ENCODE results near the gene PAK6.

Gene PAK6

DNA sequence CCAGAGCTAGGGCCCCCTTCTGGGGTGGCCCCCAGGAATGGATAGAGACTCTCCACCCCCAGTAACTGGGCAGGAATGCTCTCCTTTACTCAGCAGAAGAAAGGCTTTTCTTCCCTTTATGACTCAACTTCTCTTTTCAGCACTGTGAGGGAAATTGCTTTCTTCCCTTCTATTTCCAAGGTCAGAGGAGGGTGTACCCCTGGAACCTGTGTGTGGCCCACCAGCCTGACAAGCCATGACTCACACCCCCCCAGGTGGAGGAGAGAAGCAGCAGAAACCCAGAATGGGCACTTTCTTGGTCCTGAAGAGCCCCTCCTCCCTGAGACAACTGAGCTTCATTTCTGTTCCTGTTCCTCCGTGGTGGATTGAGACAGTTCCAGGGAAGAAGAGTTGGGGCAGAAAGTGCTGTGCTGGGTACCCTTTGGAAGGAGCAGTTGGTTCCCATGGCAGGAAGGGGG lies 46.7 kb downstream of the PAK6 start:
- no peak for DNase-seq (ENCODE audit: low read depth, low spot score)

DNA sequence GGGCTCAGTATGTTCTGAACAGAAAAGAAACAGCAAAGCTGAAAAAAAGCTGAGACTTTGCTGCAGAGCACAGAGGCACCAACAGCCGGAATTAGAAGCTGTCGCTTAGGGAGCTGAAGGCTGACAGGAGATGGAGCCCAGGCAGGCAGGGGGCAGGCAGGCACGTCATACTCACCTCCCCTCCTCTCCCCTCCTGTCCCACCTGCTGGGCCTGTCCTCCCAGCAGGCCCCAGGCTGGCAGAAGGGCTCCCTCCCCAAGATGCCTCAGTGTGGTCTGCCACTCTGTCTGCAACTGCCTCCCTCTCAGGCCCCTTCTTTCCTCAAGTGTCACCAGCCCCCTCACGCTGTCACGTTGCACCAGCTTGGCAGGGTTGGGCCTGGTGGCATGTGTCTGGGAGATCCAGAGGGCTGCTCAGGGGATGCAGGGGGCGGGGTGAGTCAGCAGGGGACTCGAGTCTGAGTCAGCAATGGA lies 47.2 kb downstream of the PAK6 start:
- no peak for DNase-seq (ENCODE audit: low read depth, low spot score)
- no peak overlapping the region for H3K4me3 ChIP-seq (ENCODE audit: low read length)

More for the DNA sequence above, 46.7 kb downstream of the PAK6 start:
- H3K4me3 ChIP-seq (ENCODE audit: low read length): no peak overlapping the region

DNA sequence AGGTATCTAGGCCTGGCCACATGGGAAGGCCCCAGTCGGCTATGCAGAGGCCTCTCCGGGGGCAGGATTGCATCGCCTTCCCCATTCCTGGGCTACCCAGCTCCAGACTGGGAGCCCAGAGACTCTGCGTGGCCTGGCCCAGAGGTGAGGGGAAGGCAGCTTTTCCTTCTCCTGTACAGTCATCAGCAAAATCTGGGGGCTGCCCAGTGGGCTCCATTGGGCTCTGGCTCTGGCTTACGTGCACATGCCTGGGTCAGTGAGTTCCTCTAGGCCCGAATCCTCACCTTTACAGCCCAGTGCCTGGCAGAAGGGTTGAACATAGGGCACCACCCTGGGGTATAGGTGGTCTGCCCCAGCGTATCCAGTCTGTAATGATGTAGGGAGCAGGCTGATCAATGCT lies 47.9 kb downstream of the PAK6 start:
- no peak for DNase-seq (ENCODE audit: low read depth, low spot score)
- no peak overlapping the region for H3K4me3 ChIP-seq (ENCODE audit: low read length)

DNA sequence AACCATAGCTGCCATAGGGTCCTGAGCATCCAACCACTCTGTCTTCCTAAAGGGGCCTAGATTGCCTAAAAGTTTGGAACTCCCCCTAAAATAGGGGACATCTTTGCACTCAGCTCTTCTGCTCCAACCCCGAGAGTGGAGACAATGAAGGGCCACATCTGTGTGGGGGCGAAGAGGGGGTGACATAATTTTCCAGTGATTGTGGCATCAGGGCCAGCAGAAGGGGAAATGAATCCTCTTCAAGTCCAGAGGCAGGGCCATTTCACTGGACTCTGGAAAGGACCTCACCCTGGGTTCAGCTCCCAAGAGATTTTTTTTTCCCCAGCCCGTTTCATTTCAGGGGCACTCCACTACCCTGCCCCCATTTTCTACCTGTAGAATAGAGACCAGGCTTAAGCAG lies 48.6 kb downstream of the PAK6 start:
- H3K4me3 ChIP-seq (ENCODE audit: low read length): no peak overlapping the region
- no peak for DNase-seq (ENCODE audit: low read depth, low spot score)

DNA sequence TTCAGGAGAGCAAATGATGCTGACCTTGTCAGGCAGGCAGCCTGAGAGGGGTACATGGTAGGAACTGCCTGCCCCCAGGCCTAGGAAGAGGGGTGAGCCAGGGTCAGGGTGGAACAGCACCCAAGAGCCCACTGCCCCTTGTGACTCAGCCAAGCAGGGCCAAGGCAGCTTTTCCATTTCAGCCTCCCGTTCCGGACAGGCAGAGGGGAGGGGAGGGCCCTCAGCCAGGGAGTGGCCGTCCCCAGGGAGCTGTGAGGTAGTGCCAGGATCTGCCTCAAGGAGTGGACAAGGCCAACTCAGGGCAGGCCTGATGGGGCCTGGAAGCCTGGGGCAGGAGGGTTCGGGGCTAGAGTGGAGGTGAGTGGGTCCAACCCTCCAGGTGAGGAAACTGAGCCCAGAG lies 49.1 kb downstream of the PAK6 start:
- DNase-seq (ENCODE audit: low read depth, low spot score): no peak
- no peak overlapping the region for H3K4me3 ChIP-seq (ENCODE audit: low read length)

DNA sequence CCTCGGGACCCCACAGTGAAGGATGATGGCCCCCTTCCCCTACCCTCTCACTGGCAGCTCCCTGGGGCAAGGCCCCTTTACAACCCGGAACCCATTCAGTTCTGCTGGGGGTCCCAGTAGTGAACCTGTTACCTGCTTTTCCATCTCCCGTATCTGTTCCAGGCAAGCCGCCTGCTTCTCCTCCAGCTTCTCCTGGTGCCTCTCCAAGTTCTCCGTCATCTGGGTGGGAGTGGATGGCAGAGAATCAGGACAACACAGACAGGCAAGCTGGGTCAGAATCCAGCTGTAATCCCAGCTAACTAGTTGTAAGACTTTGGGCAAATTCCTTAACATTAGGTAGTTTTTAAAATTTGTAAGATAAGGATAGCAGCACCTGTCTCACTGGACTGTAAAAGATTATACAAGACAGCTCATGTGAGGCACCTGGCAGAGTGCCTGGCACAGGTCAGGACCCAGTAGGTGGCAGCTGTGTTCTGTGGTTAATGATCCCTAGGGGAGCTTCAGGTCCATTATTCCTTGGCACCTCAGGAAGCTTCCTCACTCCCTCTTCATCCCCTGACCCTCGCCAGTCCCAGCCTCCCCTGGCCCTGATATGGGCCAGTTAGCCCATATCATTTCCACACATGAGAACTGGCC lies 50.4 kb downstream of the PAK6 start:
- DNase-seq (ENCODE audit: low read depth, low spot score): no peak
- no peak overlapping the region for H3K4me3 ChIP-seq (ENCODE audit: low read length)

DNA sequence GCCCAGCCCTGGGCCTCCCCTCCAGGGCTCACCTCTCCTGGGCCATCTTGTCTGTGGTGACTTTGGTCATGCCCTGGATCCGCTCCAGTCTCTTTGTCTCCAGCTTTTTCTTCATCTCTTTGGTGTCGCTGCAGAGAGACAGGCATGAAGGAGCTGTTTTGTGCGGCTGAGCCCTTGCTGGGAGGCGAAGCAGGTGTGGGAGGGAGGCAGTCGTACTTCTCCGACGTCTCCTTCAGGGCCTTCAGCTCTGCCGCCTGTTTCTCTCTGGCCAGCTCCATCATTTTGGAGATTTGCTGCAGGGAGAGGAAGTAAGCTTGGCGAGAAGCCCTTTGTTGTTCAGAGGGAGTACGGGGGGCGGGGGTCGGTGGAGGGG lies 51.7 kb downstream of the PAK6 start:
- no peak overlapping the region for H3K4me3 ChIP-seq (ENCODE audit: low read length)
- DNase-seq (ENCODE audit: low read depth, low spot score): no peak

DNA sequence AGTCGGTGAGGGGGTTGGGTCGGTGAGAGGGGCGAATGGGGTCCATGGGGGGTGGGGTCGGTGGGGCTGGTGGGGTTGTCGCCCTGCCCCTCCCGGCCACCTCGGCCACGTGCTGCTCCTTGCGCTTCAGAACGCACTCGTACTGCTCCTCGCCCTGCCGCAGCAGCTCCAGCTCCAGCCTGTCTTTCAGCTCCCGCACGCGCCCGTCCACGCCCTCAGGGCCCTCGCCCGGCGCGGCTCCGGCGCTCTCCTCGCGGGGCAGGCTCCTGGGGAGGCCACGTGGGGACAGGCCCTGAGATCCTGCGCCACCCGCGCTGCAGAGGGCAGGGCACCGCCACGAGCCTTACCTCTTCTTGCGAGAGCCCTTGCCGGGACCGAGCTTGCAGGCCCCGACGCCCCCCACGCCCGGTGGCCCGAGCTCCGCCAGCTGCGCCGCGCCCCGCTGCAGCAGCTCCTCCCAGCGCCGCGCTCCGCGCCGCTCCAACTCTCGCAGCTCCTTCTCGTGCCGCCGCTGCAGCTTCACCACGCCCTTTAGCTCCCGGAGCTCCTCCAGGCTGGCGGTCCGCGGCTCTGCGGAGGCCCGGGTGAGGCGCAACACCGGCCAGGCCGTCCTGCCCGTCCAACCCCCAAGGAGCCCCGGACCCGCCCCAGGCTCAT lies 52.2 kb downstream of the PAK6 start:
- no peak for DNase-seq (ENCODE audit: low read depth, low spot score)
- no peak overlapping the region for H3K4me3 ChIP-seq (ENCODE audit: low read length)

DNA sequence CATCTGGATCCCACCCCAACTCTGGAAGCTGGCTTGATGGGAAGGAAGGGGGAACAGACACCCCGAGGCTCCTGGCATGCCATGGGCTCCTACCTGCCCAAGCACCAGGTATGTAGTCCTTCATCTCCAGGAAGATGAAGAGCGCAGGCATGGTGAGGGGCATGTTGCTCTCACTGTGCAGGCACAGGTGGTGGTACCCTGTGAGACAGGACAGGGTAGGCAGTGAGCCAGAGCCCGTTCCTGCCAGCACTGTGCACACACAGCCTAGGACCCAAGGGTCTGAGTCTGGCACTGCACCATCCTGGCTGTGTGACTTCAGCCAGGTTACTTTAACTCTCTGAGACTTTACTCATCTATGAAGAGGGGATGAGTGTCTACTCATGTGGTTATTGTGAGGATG lies 53.4 kb downstream of the PAK6 start:
- H3K4me3 ChIP-seq (ENCODE audit: low read length): no peak overlapping the region
- no peak for DNase-seq (ENCODE audit: low read depth, low spot score)

DNA sequence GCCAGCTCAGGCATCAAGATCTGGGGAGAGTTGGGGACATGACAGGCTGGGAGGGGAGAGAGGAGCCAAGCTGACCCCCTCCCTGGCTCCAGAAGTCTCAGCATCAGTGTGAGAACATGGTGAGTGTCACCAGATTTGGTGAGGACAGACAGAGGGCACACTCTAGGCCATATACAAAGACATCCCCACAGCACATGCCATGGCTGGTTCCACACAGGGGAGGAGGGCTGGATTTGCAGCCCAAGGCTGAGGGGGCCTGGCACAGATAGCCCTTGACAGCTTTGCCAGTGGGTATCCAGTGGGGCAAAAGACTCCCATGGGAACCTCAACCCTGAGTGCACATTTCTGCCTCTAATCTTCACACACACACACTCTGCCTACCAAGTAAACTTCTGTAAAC lies 54.1 kb downstream of the PAK6 start:
- DNase-seq (ENCODE audit: low read depth, low spot score): no peak
- H3K4me3 ChIP-seq (ENCODE audit: low read length): no peak overlapping the region

DNA sequence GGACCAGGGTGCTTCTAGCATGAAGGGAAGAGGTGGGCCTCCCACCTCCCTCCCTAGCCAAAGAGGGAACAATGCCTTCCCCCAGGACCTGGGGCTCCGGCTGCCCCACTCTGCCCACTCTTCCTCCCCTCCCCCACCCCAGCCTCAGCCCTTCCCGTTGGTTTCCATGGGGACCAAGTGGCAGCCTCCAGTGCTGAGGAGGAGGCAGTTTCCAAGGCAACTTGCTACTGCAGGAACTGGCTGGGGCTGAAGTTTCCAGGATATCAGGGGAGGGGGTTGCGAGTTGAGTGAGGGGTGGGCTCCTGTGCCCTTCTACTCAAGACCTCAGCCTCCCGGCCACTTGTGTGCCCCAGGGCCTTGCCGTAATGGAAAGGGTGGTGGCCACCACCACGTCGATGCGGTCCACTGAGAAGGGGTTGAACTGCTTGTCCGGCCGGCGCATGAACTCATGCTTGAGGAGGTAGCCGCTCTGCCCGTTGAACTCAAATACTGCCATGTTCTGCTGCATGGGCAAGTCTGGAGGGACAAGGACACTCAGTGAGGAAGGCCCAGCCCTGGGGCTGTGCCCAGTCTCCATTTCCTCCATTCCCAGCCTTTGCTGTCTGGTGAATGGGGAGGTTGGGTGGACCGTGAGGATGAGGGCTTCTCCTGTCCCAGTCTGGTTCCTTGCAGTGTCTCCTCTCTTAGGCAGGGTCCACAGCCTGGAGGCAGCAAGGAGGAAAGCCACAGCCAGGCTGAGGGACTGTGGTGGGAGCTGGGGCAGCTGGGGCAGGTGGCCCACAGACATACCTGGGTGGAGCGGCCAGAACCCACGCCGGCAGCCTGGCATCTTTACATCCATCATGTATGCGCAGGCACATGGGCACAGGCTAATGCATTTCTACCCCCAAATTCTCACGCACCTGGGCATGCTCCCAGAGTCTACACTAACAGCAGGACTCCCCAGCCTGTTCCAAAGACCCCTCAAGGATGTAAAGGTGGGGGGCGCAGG lies 55.3 kb downstream of the PAK6 start:
- DNase-seq (ENCODE audit: low read depth, low spot score): no peak
- H3K4me3 ChIP-seq (ENCODE audit: low read length): no peak overlapping the region

DNA sequence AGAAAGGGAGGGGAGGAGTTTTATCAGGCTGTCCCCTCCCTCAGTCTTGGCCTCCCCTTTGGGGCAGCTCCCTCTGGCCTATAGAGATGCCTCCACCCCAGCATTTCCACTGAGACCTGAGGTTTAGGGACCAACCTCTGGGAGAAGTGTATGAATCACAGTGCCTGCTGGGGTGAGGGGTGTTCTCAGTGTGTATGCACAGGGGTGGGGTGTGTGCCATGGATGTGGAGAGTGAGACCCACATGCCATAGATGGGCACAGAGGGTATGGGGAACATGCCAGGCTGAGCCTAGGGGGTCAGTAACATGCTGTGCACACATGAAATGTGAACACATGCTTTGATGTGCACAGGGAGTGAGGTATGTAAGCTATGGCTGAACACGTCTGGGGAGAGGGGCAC lies 56.4 kb downstream of the PAK6 start:
- no peak for DNase-seq (ENCODE audit: low read depth, low spot score)
- H3K4me3 ChIP-seq (ENCODE audit: low read length): no peak overlapping the region

DNA sequence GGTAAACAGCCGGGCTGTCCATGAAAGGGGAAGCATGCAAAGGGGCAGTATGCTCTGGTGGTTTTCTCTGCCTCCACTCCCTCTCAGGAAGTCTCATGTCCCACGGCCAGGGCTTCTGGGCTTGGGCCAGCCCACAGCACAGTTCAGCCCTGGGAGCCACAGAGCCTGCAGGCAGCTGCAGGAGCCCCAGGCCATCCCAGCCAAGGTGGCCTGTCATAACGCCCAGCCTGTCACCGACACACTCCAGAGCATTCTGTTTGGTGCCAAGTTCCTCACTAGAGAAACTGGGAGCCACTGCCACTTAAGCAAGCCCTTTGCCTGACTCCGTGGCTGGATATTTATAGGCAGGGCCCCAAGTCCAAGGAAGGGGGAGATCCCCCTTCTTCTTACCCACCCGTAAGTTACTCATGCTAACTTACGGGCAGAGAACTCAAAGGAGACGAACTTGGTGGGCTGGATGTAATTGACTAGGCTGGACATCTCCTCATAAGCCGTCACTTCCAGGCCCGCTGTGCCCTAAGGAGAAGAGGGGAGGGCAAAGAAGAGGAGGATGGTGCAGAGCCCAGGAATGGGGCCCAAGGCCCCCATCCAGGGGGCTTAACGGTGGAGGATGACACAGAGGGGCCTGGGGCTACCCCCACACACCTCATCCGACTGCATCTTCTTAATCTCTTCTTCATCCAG lies 57.2 kb downstream of the PAK6 start:
- no peak for DNase-seq (ENCODE audit: low read depth, low spot score)
- H3K4me3 ChIP-seq (ENCODE audit: low read length): no peak overlapping the region

DNA sequence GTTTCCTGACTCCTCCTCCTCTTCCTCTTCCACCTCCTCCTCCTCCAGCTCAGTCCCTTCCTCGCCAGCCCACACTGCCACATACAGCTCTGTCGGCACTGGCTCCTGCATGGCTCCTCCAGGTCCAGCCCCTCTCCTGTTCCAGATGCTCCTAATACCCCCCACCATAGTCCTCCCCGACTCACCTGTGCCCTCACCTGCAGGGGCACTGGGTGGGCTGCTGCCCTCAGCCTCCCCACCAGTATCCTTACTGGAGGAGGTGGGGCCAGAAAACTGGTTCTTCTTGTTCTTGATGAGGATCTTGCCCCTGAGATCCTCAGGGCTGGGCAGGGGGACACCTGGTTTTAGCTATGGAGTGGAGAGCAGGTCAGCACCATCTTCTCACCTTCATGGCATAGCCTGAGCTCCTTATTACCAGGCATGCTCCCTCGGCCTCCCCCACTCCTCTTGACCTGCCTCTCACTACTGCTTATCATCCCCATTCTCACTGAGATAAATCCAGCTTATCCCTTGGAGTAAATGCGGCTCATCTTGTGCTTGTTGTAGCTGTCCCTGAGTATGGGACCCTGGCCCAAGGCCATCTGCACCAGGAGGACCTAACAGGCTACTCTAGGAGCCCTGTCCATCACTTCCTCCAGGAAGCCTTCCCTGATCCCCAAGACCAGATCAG lies 57.8 kb downstream of the PAK6 start:
- no peak overlapping the region for H3K4me3 ChIP-seq (ENCODE audit: low read length)
- DNase-seq (ENCODE audit: low read depth, low spot score): no peak

DNA sequence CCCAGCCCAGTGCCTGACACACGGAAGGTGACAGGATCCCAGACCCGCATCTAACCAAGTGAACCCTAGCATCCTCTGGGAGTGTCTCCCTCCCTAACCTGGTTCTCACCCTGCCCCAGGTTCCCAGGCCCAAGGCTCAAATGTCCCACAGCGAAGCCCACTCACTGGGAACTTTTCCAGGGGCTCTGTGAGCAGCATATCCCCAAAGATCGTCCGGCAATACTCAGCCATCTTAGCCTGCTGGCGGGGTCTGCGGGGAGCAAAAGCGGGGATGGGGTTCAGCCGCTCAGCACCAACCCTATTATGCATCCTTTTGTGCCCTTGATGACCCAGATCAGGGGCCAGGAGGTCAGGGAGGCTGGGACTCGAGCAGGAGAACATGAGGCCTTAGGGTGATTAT lies 58.5 kb downstream of the PAK6 start:
- H3K4me3 ChIP-seq (ENCODE audit: low read length): no peak overlapping the region
- DNase-seq (ENCODE audit: low read depth, low spot score): no peak

DNA sequence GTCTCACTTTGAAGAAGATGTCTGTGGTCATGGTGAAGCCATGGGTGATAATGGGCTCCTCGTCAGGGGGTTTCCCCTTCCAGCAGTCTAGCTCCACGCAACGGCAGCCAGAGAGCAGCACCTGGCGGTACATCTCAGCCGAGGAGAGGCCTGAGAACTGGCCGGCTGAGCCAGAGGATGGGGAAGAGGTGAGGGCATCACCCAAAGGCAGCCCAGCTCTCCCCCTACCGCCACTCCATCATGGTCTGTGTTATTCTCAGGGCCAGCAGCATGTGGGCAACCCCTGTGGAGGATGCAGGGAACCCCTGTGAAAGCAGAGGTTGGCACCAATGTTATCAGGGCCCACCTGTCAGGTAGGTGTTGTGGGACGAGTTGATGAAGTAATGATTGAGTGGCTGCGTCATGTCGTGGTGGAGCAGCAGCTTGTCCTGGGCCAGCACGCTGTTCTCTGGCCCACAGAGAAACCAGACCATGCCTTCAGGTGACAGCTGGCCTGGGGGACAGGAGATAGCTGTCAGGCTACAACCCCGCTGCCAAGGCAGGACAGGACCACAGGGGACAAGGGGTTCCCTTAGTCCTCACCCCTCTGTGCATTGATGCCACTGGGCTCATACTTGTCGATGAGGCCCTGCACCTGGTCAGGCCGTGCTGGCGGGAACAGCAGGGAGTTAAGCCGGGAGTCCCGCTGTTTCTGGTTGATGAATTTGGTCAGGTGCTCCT lies 59.5 kb downstream of the PAK6 start:
- H3K4me3 ChIP-seq (ENCODE audit: low read length): no peak overlapping the region
- DNase-seq (ENCODE audit: low read depth, low spot score): no peak

DNA sequence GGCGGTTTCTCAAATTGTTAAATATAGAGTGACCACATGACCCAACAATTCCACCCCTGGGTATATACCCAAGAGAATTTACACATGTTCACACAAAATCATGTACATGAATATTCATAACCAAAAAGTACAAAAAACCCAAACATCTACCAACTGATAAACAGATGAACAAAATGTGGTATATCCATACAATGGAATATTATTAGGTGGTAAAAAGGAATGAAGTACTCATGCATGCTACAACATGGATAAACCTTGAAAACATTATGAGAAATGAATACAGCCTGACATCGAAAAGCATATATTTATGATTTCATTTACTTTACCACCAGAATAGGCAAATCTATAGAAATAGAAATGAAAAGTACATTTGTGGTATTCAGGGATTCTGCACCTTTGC lies 61.5 kb downstream of the PAK6 start:
- no peak for DNase-seq (ENCODE audit: low read depth, low spot score)
- no peak overlapping the region for H3K4me3 ChIP-seq (ENCODE audit: low read length)

DNA sequence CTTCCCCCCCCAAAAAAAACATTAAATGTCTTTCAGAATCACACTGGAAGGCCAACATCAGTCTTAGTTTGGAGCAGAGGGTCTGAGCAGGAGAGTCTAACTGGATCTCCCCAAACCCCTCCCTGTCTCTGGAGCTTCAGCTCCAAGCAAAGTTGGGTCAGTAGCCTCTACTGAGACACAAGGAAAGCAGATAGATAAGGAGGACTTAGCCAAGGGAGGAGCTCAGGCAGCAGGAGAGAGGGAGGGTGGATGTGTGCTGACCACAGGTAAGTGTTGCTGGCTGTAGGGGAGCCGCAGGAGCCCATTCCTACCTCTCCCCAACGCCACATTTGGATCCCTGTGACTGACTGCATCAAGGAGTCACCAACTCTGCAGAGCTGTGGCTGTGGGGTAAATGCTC lies 61.9 kb downstream of the PAK6 start:
- H3K4me3 ChIP-seq (ENCODE audit: low read length): no peak overlapping the region
- DNase-seq (ENCODE audit: low read depth, low spot score): no peak

All from Jurkat, Clone E6-1 (cell line).